RPMI8226 (cell line): ENCODE data around the gene KIF1A.
A peak's percentile ranks its signal among the peaks of the same experiment; 100 is the strongest.
"Not testable (repeated sequence)": the region's sequence is repeated elsewhere in the genome, so short reads cannot be mapped to it uniquely, and the experiment has no call there.

Source experiments
- DNase-seq: peaks from one replicate; pipeline ENCODE4 v3.0.0-alpha.2; 2015

KIF1A gene

GRCh38 chr2:240714747-240715725, 105.0 kb downstream of the KIF1A start:
- peak; percentile 75 for DNase-seq

- DNase-seq: no peak
Measured at GRCh38 chr2:240713928-240714746, 105.9 kb downstream of the KIF1A start.

DNA sequence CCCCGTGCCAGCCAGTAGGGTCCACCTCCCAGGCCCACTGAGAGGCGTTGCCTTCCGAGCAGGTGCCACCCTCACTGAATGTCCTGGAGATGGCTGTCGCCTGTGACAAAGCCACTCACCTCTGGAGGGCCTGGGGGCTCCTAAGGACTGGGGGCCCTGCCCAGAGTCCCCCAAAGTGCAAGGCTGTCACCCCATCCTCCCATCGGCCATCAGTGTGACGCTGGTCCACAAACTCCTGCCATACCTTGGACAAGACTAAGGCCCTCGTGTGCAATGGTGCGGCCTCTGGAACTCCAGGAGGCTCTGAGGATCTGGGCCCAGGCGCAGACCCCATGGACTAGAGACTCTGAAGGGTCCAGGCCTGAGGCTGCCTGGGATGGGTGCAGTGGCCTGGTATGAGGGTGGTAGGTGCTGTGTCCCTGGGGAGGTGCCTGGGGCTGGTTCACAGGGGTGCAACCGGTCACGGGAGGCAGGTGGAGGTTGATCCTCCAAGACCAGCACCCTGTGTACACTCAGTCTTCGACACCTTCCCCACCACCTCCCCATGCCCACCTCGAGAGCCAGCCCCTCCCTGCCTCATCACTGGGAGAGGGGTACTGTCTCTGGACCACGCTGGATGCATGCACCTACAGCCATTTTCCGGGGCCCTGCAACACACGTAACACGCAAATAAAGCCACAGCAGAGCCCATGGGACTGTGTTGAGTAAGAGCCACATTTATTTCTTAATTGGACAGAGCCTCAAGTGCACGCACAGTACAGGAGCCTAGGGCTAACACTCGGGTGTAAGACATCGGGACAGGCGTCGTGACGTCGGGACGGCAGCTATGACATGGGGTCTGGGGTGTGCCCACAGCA, 106.7 kb downstream of the KIF1A start:
- DNase-seq: no peak

DNA sequence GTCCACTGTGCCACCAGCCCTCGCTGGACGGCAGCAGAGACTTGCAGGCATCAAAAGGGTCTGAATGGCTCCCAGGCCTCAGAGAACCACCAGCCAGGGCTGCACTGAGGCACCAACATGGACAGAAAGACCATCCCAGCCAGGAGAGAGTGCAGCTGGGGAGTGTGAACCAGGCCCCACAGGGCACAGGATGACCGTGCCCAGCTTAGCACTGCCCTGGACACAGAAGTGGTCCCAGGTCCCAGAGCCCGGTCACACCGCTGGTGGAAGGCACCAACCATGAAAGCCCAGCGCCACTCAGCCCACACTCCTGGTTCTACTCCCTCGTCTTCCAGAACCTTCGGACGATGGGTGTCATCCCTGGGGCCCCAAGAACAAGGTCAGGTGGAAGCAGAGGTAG, 107.9 kb downstream of the KIF1A start:
- no peak for DNase-seq

DNA sequence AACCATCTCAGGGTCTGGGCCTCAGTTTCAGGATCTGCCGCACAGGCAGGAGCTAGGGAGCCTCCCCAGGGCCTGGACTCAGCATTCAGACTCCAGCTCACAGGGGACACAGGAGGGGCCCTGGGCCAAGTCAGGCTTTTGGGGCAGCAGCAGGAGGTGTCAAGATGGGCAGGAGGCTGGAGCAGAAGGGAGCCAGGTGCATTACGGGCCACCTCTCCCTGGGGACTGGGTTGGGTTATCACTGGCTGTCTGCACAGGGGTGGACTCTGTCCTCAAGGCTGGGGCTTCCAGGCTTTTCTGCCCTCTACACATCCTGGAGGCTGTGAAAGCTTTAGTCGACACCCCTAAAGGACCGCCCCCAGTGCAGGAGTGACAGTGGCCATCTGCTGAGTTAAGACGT, 108.3 kb downstream of the KIF1A start:
- no peak for DNase-seq

- no peak for DNase-seq
Measured at GRCh38 chr2:240711296-240711695, 108.7 kb downstream of the KIF1A start.

DNA sequence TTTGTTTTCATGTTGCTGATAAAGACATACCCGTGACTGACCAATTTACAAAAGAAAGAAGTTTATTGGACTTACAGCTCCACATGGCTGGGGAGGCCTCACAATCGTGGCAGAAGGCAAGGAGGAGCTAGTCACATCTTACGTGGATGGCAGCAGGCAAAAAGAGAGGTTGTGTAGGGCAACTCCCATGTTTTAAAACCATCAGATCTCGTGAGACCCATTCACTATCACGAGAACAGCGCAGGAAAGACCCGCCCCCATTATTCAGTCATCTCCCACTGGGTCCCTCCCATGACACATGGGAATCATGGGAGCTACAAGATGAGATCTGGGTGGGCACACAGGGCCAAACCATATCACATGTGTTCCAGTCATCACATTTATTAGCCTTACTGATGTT, 111.6 kb downstream of the KIF1A start:
- no peak for DNase-seq

DNA sequence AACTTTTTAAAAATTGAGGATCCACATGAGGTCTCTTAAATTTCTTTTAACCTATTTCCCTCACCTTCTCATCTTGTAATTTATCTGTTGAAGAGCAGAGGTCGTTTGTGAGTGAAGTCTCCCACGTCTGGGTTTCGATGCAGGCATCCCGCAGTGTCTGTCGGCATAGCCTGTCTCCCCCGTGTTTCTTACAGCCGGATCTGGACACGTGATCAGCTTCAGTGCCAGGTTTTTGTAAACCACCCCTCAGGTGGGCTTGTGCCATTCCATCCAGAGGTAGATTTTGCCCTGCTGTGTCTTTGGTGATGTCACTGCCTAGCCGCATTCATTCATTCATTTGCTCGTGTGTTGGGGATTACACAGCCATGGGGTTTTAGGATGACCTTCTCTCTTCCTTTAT, 112.2 kb downstream of the KIF1A start:
- no peak for DNase-seq

DNA sequence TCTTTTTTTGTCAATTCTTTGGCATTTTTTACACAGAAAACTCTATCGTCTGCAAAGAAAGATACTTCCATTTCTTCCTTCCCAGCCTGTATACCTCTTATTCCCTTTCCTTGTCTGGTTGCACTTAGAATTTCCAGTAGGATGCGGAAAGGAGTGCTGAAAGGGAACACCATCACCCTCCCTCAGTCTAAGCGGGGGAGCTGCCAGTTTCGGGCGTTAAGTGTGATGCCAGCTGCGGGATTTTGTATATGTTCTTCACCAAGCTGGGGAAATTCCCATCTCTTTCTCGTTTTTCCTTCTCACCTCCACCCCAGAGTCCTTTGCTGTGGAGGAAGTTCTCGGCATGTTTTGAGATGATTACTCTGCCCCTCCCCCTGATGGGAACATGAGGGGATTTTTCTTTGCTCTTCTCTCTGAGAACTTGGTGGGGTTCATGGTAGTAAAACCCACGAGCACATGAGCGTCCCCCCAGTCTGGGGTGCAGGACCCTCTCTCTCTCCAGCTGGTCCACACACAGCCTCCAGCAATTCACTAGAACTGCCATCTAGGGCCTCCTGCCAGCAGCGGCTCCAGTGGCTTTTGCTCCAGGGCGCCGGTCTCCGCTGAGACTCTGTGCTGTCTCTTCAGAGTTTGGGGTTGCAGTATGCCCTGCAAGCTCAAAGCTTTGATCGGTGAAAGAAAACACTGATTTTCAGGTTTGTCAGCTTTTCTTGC, 112.8 kb downstream of the KIF1A start:
- no peak for DNase-seq

GRCh38 chr2:240705204-240705791, 114.7 kb downstream of the KIF1A start:
- DNase-seq: no peak

DNA sequence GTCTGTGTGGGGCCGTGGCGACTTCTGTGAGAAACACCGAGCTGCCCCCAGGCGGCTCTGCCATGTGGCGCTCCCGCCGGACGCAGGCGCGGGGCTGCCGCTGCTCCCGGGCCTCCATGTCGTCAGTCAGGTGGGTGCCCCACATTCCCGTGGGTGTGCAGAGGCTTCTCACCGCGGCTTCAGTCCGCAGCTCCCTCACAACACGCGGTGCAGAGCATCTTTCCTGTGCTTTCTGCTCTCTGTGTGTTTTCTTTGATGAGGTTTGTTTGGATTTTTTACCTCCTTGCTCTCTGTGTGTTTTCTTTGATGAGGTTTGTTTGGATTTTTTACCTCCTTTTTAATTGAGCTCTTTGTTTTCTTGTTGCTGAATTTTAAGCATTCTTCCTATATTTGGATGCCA, 115.4 kb downstream of the KIF1A start:
- no peak for DNase-seq

GRCh38 chr2:240703417-240704341, 116.3 kb downstream of the KIF1A start:
- DNase-seq: no peak

DNA sequence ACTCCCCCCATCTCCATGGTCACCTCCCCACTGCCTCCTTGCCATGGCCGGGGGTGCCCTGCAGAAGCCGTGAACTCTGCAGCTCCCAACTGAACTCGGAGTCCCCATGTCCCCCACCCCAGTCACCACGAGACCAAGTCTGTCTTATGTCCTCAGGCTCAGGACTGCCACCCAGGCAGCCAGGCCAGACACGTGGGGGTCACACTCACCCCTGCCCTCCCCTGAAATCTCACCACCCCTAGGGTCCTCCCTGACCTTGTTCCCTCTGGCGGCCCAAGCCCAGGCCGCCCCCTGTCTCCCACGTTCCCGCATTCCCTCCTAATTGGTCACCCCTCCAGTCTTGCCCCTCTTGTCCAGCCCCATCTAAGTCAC, 117.4 kb downstream of the KIF1A start:
- no peak for DNase-seq

DNA sequence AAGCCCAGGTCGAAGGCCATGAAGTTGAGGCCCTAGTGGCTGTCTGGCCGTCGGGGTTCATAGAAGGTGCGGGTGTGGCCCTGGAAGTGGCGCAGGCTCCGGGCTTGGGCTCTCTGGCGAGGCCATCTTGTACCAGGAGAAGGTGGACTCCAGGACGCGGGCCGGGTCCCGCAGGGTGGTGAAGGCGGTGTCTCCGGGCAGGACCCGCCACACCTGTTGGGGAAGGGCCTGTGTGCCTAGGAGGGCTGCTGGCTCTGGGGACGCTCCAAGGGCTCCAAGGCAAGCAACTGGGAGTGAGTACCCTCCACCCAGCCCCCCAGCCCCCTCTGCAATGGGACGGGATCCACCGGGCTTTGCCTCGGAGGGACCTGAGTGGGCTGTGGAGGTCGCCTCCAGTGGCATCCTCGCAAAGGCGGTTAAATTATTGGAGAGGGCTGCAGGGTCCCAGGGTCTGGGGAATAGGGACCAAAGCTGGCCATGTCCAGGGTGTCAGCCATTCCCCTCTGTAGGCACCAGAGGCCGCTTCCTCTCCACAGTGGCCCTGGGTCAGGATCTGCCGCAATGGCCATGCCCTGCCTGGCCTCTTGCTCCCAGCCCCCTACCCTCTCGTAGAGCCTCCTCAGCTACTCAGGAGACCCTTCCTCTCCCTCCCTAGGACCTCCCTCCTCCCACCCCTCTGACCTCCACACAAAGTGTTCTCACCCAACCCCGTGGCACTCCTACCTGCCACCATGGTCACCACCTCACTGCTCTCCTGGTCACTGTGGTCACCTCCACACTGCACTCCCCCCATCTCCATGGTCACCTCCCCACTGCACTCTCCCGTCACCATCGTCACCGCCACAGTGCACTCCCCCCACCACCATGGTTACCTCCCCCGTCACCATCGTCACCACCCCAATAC, 118.0 kb downstream of the KIF1A start:
- no peak for DNase-seq

DNA sequence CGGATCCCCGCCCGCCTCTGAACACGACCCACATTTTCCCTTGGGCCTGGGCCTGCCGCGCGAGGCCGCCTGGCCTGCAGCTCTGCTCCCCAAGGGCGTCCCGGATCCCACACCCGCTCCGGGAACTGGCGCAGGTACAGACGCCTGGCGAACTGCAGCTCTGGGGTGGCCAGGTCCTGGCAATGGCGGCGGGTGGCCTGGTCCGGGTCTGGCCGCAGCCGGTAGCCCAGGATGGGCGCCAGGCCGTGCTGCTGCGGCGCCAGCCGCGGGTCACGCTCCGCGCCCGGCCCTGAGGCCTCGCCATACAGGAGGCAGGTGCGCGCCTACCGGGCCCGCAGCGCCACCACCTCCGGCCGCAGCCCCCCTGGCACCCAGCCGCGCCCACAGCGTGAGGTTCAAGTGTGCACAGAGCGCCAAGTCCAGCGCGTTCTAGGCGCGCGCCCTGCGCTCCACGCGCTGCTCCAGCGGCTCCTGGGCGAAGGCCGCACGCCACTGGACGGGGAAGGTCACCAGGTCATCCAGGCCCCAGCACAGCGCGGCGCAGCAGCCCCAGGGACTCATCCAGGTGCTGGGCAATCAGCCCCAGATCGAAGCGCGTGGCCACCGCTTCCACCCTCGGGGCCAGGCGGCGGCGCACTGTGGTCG, 118.8 kb downstream of the KIF1A start:
- DNase-seq: no peak

DNA sequence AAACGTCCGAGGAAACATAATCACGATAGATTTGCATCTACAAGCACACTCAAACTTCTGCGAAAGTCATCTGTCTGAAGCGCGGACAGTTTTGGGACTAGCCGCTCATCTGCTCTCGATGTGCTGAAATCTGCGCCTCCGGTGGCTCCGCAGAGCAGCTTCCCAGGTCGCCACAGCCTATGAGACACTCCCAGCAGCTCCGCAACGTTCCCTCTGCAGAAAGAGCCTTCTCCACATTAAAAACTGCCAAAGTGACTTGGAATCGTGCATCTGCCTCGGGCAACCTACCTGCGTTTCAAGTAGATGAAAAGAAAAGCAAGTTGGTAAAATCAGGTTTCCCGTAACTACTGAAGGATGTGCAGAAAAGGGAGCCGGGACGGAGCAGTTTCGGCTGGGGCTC, 119.4 kb downstream of the KIF1A start:
- not testable (repeated sequence) for DNase-seq

GRCh38 chr2:240699835-240700234, 120.2 kb downstream of the KIF1A start:
- DNase-seq: not testable (repeated sequence)

DNA sequence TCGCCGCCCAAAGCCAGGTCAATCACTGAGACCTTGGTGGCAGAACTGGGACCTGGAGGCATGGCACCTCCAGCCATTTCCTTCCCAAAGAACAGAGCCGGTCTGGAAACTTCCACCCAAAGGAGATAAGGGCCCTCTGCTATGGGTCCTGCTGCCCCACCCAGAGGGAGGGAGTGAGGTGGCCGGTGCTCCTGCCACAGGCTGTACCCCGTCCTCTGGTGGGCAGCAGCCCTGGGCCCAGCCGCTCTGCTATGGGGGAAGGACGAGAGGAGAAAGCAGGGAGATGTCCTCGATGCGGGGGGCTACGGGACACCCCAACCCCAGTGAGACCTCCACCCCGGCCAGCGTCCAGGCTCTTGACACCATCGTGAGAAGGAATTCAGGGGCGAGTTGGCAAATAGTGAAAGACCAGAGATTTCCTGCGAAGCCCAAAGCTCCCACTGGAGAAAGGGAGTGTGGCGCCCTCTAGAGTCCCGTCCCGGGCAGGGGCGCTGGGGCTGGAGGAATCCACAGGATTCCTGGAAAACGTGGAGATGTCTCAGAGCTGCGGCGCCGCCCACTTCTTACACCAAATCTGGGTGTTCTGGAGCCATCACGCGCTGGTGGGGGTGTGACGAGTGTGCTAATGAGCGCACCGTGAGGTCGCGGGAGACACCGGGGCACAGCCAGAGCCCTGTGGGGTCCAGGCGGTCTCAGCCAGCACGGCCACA, 121.0 kb downstream of the KIF1A start:
- not testable (repeated sequence) for DNase-seq
